CD8-positive, alpha-beta memory T cell (primary cell): ENCODE data around the gene TRAK1. TPM values are rescaled to one million over a fixed set of nuclear protein-coding genes. Genes with fewer than 3 reads are reported as not detected.

Experiments
- CTCF ChIA-PET: fragments of 350-600 bp; sonication (Branson Sonifier 250); formaldehyde crosslinking; loops from one replicate; lab custom pipeline; 2021; ENCODE audit warnings: antibody characterized with exemption; lab: Charles Lee
- POLR2A ChIA-PET: fragments of 350-600 bp; sonication (Branson Sonifier 250); formaldehyde crosslinking; loops from one replicate; lab custom pipeline; 2021; ENCODE audit warnings: antibody characterized with exemption; lab: Charles Lee
- DNase-seq, 5 donors: peaks; one replicate each; pipeline versions ENCODE4 v3.0.0 to v3.0.0-alpha.2; 2020 to 2022; ENCODE audit warnings: mixed read lengths in 1 of 5
- H3K27ac ChIP-seq: one replicate; pipeline ENCODE4 v1.7.0; 2013; ENCODE audit warnings: low read depth, mild to moderate bottlenecking, low read length, moderate library complexity
- H3K27me3 ChIP-seq: 2 replicates; pipeline ENCODE4 v1.7.0; 2013; ENCODE audit warnings: low read length, mild to moderate bottlenecking; ENCODE audit not compliant: insufficient read depth, poor library complexity, severe bottlenecking
- H3K36me3 ChIP-seq: 2 replicates; pipeline ENCODE4 v1.7.0; 2013; ENCODE audit warnings: mild to moderate bottlenecking, low read length, moderate library complexity; ENCODE audit not compliant: insufficient read depth
- H3K4me1 ChIP-seq: 2 replicates; pipeline ENCODE4 v1.7.0; 2013; ENCODE audit warnings: mild to moderate bottlenecking, low read length, moderate library complexity; ENCODE audit not compliant: insufficient read depth
- H3K4me3 ChIP-seq: 2 replicates; pipeline ENCODE4 v1.7.0; 2013; ENCODE audit warnings: mild to moderate bottlenecking, low read length
- H3K9me3 ChIP-seq: 2 replicates; pipeline ENCODE4 v1.7.0; 2013; ENCODE audit warnings: mild to moderate bottlenecking, low read length
- H3K27ac Mint-ChIP-seq, 8 donors: one replicate each; pipeline ENCODE4 v1.8.0; 2020 to 2021; ENCODE audit warnings: mixed read lengths in 8 of 8, mild to moderate bottlenecking in 6 of 8, inconsistent platforms in 3 of 8, moderate library complexity in 3 of 8
- H3K27me3 Mint-ChIP-seq, 2 donors: one replicate each; pipeline ENCODE4 v1.8.0; 2020 to 2021; ENCODE audit warnings: mixed read lengths in 2 of 2, mild to moderate bottlenecking in 1 of 2, moderate library complexity in 1 of 2
- H3K36me3 Mint-ChIP-seq, 3 donors: one replicate each; pipeline ENCODE4 v1.8.0; 2020 to 2021; ENCODE audit warnings: mixed read lengths in 3 of 3, inconsistent platforms in 1 of 3, mild to moderate bottlenecking in 1 of 3
- H3K4me1 Mint-ChIP-seq, 3 donors: one replicate each; pipeline ENCODE4 v1.8.0; 2020 to 2021; ENCODE audit warnings: mixed read lengths in 3 of 3, inconsistent platforms in 1 of 3, mild to moderate bottlenecking in 1 of 3
- H3K4me3 Mint-ChIP-seq, 7 donors: one replicate each; pipeline ENCODE4 v1.8.0; 2020 to 2021; ENCODE audit warnings: mixed read lengths in 7 of 7, mild to moderate bottlenecking in 6 of 7, moderate library complexity in 4 of 7, inconsistent platforms in 2 of 7
- H3K9me3 Mint-ChIP-seq, 5 donors: one replicate each; pipeline ENCODE4 v1.8.0; 2020 to 2022; ENCODE audit warnings: mixed read lengths in 5 of 5, mild to moderate bottlenecking in 3 of 5, moderate library complexity in 2 of 5, inconsistent platforms in 1 of 5
- polyA plus RNA-seq: library from polyadenylated mRNA; unstranded; fragments of 300-500 nt; fragmentation: Illumina TruSeq; gene quantifications from one replicate; pipeline ENCODE4 v1.2.3, GENCODE V29; 2021
- total RNA-seq, 2 experiments: library from RNA; stranded (reverse); gene quantifications; one replicate each; pipeline ENCODE4 v1.2.3, GENCODE V29; 2021

TRAK1 gene
- total and polyA plus RNA-seq, 3 experiments from 2014 or later, result 10.4 to 20.0 (median 19.7) TPM

DNA sequence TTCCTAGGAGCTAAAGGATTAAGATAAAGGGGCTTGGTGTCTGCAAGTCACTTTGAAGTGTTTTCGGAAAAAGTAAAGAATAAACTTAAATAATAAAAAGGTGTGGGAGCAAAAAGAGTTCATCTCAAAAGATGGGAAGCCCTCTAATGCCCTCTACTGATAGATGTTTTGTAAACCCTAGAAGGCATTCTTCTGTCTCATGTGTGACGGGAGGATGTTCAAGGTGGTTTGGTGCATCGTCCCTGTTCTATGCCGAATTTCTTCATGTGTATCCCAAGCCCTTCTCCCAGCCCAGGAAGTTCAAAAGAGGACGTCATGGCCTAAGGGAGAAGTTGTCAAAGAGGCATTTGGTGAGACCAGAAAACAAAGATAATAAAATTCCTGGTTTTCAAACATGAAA, 137.6 kb downstream of the TRAK1 start:
- Histone ChIP-seq H3K27me3 (no peaks in the 10 kb centered on the region), H3K36me3 (no peaks in the 10 kb centered on the region), H3K9me3 (no peaks in the 10 kb centered on the region), H3K27ac (no peak overlapping the region), H3K4me1 (no peaks in the 10 kb centered on the region), H3K4me3 (no peak overlapping the region)
- no peak for DNase-seq
- H3K36me3 Mint-ChIP-seq, result peaks cover 7 to 19% (median 15%) of the 10 kb centered on the region in 3 donors
- ChIA-PET CTCF (interaction anchor here (1.2 kb wide), 1 partner anchor 1648 kb away, joined by 3 read pairs; no protein-coding TSS in a partner anchor), POLR2A (no interaction called here)
- H3K4me1 Mint-ChIP-seq, result peaks cover 0 to 10% (median 3%) of the 10 kb centered on the region in 3 donors
- H3K9me3 Mint-ChIP-seq, result no peaks in the 10 kb centered on the region
- H3K4me3 Mint-ChIP-seq, result no peak overlapping the region
- H3K27ac Mint-ChIP-seq, result no peak overlapping the region
- peaks cover 8 to 18% of the 10 kb centered on the region in 2 donors for H3K27me3 Mint-ChIP-seq

DNA sequence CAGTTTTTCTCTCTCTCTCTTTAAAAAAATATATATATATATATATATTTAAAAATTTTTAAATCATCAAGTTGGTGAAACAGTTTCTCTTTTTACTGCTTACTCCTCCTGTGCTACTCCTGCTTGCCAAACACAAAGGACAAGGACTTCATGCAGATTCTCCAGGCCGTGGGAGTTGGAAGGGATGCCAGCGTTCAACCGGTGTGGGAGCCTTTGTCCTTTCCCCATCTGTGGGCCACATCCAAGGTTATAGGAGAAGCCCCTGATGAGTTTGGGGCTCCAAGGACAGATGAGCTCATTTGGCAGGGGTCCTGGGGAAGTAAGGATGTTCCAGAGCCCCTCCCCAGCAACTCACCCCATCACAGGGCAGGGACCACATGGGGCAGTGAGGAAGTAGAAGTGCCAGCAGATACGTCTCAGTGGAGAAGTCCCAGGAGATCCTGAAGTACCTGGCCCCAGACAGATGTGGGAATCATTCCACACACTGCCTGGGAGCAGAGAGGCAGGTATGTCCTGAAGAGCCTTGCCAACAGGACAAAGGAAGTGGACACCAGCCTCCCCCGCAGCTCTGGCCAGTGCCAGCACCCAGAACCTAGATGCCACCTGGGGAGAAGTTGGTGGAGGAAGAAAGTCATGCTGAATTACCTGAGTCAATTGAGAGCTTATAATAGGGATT, 138.2 kb downstream of the TRAK1 start:
- H3K36me3 ChIP-seq, result no peaks in the 10 kb centered on the region
- H3K27ac Mint-ChIP-seq, result no peak overlapping the region
- ChIA-PET CTCF (interaction anchor here (1.2 kb wide), 1 partner anchor 1649 kb away, joined by 3 read pairs; no protein-coding TSS in a partner anchor), POLR2A (no interaction called here)
- peaks cover 0 to 10% (median 3%) of the 10 kb centered on the region in 3 donors for H3K4me1 Mint-ChIP-seq
- H3K27me3 Mint-ChIP-seq, result peaks cover 10 to 23% of the 10 kb centered on the region in 2 donors
- H3K9me3 Mint-ChIP-seq, result peaks cover 0 to 4% (median 0%) of the 10 kb centered on the region in 5 donors
- no peak for DNase-seq
- no peak overlapping the region for H3K27ac ChIP-seq
- no peaks in the 10 kb centered on the region for H3K9me3 ChIP-seq
- H3K4me1 ChIP-seq, result no peaks in the 10 kb centered on the region
- no peak overlapping the region for H3K4me3 Mint-ChIP-seq
- no peaks in the 10 kb centered on the region for H3K27me3 ChIP-seq
- H3K4me3 ChIP-seq, result no peak overlapping the region
- H3K36me3 Mint-ChIP-seq, result peaks cover 1 to 14% (median 9%) of the 10 kb centered on the region in 3 donors

DNA sequence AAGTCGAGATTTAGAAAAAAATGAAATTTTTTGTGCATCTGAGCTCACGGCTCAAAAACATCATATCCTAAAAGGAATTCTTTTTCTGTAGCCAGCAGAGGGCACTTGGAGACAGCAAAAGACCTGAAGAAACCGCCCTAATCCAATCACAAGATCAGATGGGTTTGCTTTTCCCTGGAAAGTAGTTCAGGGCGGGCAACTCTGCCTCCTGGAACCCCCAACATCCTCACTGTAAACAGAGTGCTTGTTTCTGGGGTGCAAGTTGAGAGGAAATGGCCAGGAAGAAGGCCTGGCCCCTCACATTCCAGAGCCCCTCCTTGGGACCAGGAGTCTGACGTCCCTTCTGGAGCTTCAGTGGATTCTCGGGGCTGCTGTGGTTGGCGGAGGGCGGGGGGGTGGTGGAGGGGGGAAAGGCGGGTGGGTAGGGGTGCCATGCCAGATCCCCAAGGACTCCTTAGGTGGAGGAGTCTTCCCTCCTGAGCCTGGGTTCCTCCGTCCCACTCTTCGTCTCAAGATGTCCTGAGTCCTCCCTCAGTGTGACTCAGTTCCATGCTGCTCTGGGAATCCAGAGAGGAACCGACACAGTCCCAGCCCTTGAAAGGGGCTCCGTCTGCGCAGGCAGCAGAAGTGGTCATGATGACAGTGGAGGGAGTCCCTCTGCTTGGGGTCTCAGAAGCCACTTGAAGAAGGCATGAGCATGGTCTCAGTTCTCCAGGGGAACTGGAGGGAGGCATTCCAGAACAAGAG, 139.0 kb downstream of the TRAK1 start:
- Mint-ChIP-seq H3K27ac (no peak overlapping the region), H3K4me3 (no peak overlapping the region), H3K36me3 (peaks cover under 1 to 12% (median 3%) of the 10 kb centered on the region in 3 donors), H3K27me3 (peaks cover 15 to 30% of the 10 kb centered on the region in 2 donors), H3K9me3 (peaks cover 0 to 4% (median 0%) of the 10 kb centered on the region in 5 donors), H3K4me1 (peaks cover 0 to 10% (median 3%) of the 10 kb centered on the region in 3 donors)
- H3K4me3 ChIP-seq, result no peak overlapping the region
- no peak for DNase-seq
- H3K9me3 ChIP-seq, result no peaks in the 10 kb centered on the region
- ChIA-PET POLR2A (no interaction called here), CTCF (interaction anchor here (1.2 kb wide), 1 partner anchor 1650 kb away, joined by 3 read pairs; no protein-coding TSS in a partner anchor)
- no peak overlapping the region for H3K27ac ChIP-seq
- H3K36me3 ChIP-seq, result no peaks in the 10 kb centered on the region
- H3K27me3 ChIP-seq, result no peaks in the 10 kb centered on the region
- H3K4me1 ChIP-seq, result no peaks in the 10 kb centered on the region

DNA sequence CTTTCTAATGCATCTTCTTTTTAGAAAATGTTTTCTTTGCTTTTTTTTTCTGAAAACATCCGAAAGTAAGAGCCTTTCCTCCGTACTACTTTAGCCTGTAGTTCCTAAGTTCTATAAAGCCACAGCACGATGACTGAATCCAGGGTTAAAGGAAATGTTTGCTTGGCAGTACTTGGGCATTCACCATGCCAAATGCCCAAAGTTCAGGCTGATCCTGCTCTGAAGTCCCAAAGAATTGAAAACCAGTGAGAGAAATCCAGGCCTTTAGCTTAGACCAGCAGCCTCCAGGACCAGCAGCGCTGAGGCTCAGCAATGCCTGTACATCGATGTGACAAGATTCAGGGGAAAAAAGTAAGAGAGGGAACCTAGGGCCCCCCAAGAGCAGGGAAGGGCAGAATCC, 139.7 kb downstream of the TRAK1 start:
- H3K36me3 Mint-ChIP-seq, result peaks cover 0 to 8% (median 0%) of the 10 kb centered on the region in 3 donors
- DNase-seq, result no peak
- POLR2A ChIA-PET, result no interaction called here
- Histone ChIP-seq H3K4me1 (no peaks in the 10 kb centered on the region), H3K36me3 (no peaks in the 10 kb centered on the region), H3K27me3 (no peaks in the 10 kb centered on the region), H3K9me3 (no peaks in the 10 kb centered on the region), H3K27ac (no peak overlapping the region), H3K4me3 (no peak overlapping the region)
- H3K4me3 Mint-ChIP-seq, result no peak overlapping the region
- H3K9me3 Mint-ChIP-seq, result peaks cover 0 to 4% (median 0%) of the 10 kb centered on the region in 5 donors
- CTCF ChIA-PET, result no interaction called here
- H3K4me1 Mint-ChIP-seq, result peaks cover 0 to 10% (median 3%) of the 10 kb centered on the region in 3 donors
- H3K27ac Mint-ChIP-seq, result no peak overlapping the region
- peaks cover 17 to 38% of the 10 kb centered on the region in 2 donors for H3K27me3 Mint-ChIP-seq

DNA sequence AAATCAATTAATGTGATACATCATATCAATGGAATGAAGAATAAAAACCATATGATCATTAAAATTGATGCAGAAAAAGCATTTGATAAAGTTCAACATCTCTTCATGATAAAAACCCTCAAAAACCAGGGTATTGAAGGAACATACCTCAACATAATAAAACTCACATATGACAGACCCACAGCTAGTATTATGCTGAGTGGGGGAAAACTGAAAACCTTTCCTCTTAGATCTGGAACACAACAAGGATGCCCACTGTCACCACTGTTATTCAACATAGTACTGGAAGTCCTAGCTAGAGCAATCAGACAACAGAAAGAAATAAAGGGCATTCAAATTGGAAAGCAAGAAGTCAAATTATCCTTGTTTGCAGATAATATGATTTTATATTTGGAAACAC, 144.4 kb downstream of the TRAK1 start:
- CTCF ChIA-PET, result no interaction called here
- Histone ChIP-seq H3K4me3 (no peak overlapping the region), H3K36me3 (no peaks in the 10 kb centered on the region), H3K27me3 (no peaks in the 10 kb centered on the region), H3K9me3 (no peaks in the 10 kb centered on the region), H3K4me1 (no peaks in the 10 kb centered on the region), H3K27ac (no peak overlapping the region)
- Mint-ChIP-seq H3K27me3 (peaks cover 26 to 58% of the 10 kb centered on the region in 2 donors), H3K36me3 (peaks cover 0 to 4% (median 0%) of the 10 kb centered on the region in 3 donors), H3K9me3 (peaks cover 0 to 7% (median 3%) of the 10 kb centered on the region in 5 donors), H3K4me1 (no peaks in the 10 kb centered on the region), H3K4me3 (no peak overlapping the region), H3K27ac (no peak overlapping the region)
- POLR2A ChIA-PET, result no interaction called here
- DNase-seq, result no peak

DNA sequence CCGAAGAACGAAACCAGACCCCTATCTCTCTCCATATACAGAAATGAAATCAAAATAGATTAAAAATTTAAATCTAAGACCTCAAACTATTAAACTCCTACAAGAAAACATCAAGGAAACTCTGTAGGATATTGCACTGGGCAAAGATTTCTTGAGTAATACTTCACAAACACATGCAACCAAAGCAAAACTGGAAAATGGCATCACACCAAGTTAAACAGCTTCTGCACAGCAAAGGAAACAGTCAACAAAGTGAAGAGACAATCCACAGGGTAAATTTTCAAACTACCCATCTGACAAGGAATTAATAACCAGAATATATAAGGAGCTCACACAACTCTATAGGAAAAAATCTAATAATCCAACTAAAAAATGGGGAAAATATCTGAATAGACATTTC, 145.5 kb downstream of the TRAK1 start:
- H3K4me1 Mint-ChIP-seq, result no peaks in the 10 kb centered on the region
- no peak overlapping the region for H3K4me3 Mint-ChIP-seq
- peaks cover 0 to 4% (median 0%) of the 10 kb centered on the region in 3 donors for H3K36me3 Mint-ChIP-seq
- ChIA-PET CTCF (no interaction called here), POLR2A (no interaction called here)
- Histone ChIP-seq H3K27ac (no peak overlapping the region), H3K27me3 (no peaks in the 10 kb centered on the region), H3K4me1 (no peaks in the 10 kb centered on the region), H3K4me3 (no peak overlapping the region), H3K36me3 (no peaks in the 10 kb centered on the region), H3K9me3 (no peaks in the 10 kb centered on the region)
- no peak overlapping the region for H3K27ac Mint-ChIP-seq
- H3K27me3 Mint-ChIP-seq, result peaks cover 23 to 49% of the 10 kb centered on the region in 2 donors
- DNase-seq, result no peak
- H3K9me3 Mint-ChIP-seq, result peaks cover 0 to 7% (median 3%) of the 10 kb centered on the region in 5 donors

DNA sequence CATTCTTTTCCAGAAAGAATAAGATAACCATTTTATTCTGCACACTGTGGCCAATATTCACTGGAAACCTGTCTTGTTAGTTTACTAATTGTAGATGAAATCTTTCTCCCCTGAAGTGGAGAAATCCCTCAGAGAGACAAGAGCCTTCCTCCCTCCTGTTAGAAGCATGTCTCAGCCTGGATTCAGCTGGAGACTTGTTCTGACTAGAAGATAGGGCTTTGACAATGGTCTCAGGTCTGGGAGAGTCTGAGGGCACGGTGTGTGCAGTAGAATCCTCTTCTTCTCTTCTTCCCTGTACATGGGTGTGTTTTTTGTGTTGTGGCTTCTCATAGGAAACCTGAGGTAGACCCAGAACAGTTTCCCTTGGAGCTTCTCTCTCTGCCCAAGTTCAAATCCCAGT, 154.9 kb downstream of the TRAK1 start:
- Histone ChIP-seq H3K9me3 (no peaks in the 10 kb centered on the region), H3K36me3 (no peaks in the 10 kb centered on the region), H3K27ac (no peak overlapping the region), H3K4me1 (no peaks in the 10 kb centered on the region), H3K4me3 (no peak overlapping the region), H3K27me3 (no peaks in the 10 kb centered on the region)
- Mint-ChIP-seq H3K4me1 (peaks cover 8 to 11% (median 10%) of the 10 kb centered on the region in 3 donors), H3K27me3 (peaks cover 9 to 11% of the 10 kb centered on the region in 2 donors), H3K36me3 (no peaks in the 10 kb centered on the region), H3K27ac (peak overlapping the region in 1 of 8 donors; percentile 8), H3K9me3 (no peaks in the 10 kb centered on the region), H3K4me3 (no peak overlapping the region)
- DNase-seq, result no peak
- CTCF ChIA-PET, result interaction anchor here (0.6 kb wide), 1 partner anchor 60 kb away, joined by 3 read pairs; no protein-coding TSS in a partner anchor
- POLR2A ChIA-PET, result no interaction called here
